GM12878 (cell line): Measurements from ENCODE around the gene WBP1L. TPM values are rescaled to one million over a fixed set of nuclear protein-coding genes. Genes with fewer than 3 reads are reported as not detected.

Experiments used
- ATAC-seq: fragments of 200-7000 bp; cut with Tn5 transposase; 3 replicates; pipeline ENCODE4 v1.9.1; 2020; ENCODE audit warnings: mild to moderate bottlenecking, moderate library complexity
- BruUV-seq: library from RNA; stranded (reverse); fragments of 400-500 nt; replicated peaks from 2 replicates; lab custom pipeline; 2021; lab: Mats Ljungman, UMichigan
- CTCF ChIA-PET: fragments of 300-600 bp; sonication (Branson Sonifier 250); formaldehyde crosslinking; extraction: SDS; loops from one replicate; lab custom pipeline; 2021; ENCODE audit warnings: inconsistent platforms; lab: Yijun Ruan, JAX
- POLR2A ChIA-PET: fragments of 350-600 bp; formaldehyde crosslinking; extraction: SDS; loops from one replicate; lab custom pipeline; 2021; ENCODE audit warnings: inconsistent platforms; lab: Charles Lee
- RAD21 ChIA-PET: fragments of 300-600 bp; sonication (Branson Sonifier 250); formaldehyde crosslinking; loops from one replicate; lab custom pipeline; 2023; ENCODE audit warnings: antibody characterized with exemption; ENCODE audit not compliant: unreplicated experiment; lab: Charles Lee
- SMC1A ChIA-PET: fragments of 300-600 bp; sonication (Branson Sonifier 250); formaldehyde crosslinking; loops from one replicate; lab custom pipeline; 2023; ENCODE audit not compliant: unreplicated experiment, uncharacterized antibody; lab: Charles Lee
- DNase-seq: peaks from one replicate; pipeline ENCODE4 v3.0.0-alpha.2; 2011; ENCODE audit warnings: low read depth, low spot score
- FAIRE-seq: peaks from 3 replicates; lab custom pipeline; 2011; peaks lifted over from hg19 to GRCh38; lab: Jason Lieb, UNC
- H2AFZ ChIP-seq: 2 replicates; pipeline ENCODE4 v1.6.0; 2011; ENCODE audit warnings: low read depth, low read length, control low read depth; ENCODE audit not compliant: control insufficient read depth
- H3K27ac ChIP-seq: 2 replicates; pipeline ENCODE4 v1.5.1; 2011; ENCODE audit warnings: control low read depth; ENCODE audit not compliant: control insufficient read depth, insufficient read depth
- H3K27me3 ChIP-seq, 2 experiments: replicated peaks in 1 of 2; 2 replicates each; pipeline versions ENCODE4 v1.6.0 to v1.6.1; 2011; ENCODE audit warnings: low read length in 1 of 2; ENCODE audit not compliant: control insufficient read depth in 2 of 2, insufficient read depth in 2 of 2
- H3K36me3 ChIP-seq, 2 experiments: 2 replicates each; pipeline ENCODE4 v1.5.1; 2011; ENCODE audit warnings: low read length in 1 of 2; ENCODE audit not compliant: control insufficient read depth in 2 of 2, insufficient read depth in 2 of 2
- H3K4me1 ChIP-seq: 2 replicates; pipeline ENCODE4 v1.6.1; 2011; ENCODE audit warnings: mild to moderate bottlenecking, low read length, moderate library complexity, mixed read lengths; ENCODE audit not compliant: control insufficient read depth, insufficient read depth
- H3K4me2 ChIP-seq: 2 replicates; pipeline ENCODE4 v1.6.0; 2011; ENCODE audit warnings: control low read depth; ENCODE audit not compliant: control insufficient read depth, insufficient read depth
- H3K4me3 ChIP-seq: fragments of 200-600 bp; sonication (generic); 2 replicates; pipeline ENCODE4 v1.5.1; 2016
- H3K79me2 ChIP-seq: 2 replicates; pipeline ENCODE4 v1.6.0; 2011; ENCODE audit warnings: low read length; ENCODE audit not compliant: control insufficient read depth, insufficient read depth
- H3K9ac ChIP-seq: 2 replicates; pipeline ENCODE4 v1.8.0; 2011; ENCODE audit warnings: low read length, control low read depth, mixed read lengths; ENCODE audit not compliant: control insufficient read depth, insufficient read depth
- H3K9me3 ChIP-seq: replicated peaks from 3 replicates; pipeline ENCODE4 v1.5.1; 2011; ENCODE audit warnings: mild to moderate bottlenecking, low read length; ENCODE audit not compliant: control insufficient read depth, insufficient read depth
- H4K20me1 ChIP-seq: 2 replicates; pipeline ENCODE4 v1.6.0; 2011; ENCODE audit not compliant: control insufficient read depth, insufficient read depth
- EED ChIP-seq: sonication (generic); IDR thresholded peaks from 2 replicates; pipeline ENCODE4 v1.6.1; 2016; ENCODE audit warnings: antibody characterized with exemption, low read depth
- EZH2 ChIP-seq: IDR thresholded peaks from 2 replicates; pipeline ENCODE4 v1.6.1; 2012; ENCODE audit warnings: low read depth, mild to moderate bottlenecking, control low read depth, inconsistent platforms, low read length, borderline replicate concordance; ENCODE audit not compliant: control insufficient read depth
- IKZF1 ChIP-seq: fragments of 450-650 bp; conservative IDR thresholded peaks from 2 replicates; pipeline ENCODE4 v1.6.1; 2017; ENCODE audit warnings: antibody characterized with exemption, mild to moderate bottlenecking
- JUND ChIP-seq: IDR thresholded peaks from 2 replicates; pipeline ENCODE4 v1.6.1; 2012; ENCODE audit warnings: low read depth, mild to moderate bottlenecking, low read length, improper control_type of control experiment, moderate library complexity
- MAX ChIP-seq: IDR thresholded peaks from 2 replicates; pipeline ENCODE4 v1.6.1; 2012; ENCODE audit warnings: low read depth, low read length, improper control_type of control experiment
- MTA3 ChIP-seq: IDR thresholded peaks from 2 replicates; pipeline ENCODE4 v1.6.1; 2012; ENCODE audit warnings: low read length, inconsistent platforms, borderline replicate concordance
- MYB ChIP-seq: fragments of 150-350 bp; IDR thresholded peaks from 2 replicates; pipeline ENCODE4 v1.6.1; 2014; ENCODE audit warnings: mild to moderate bottlenecking, low read depth, low read length, borderline replicate concordance
- NFIC ChIP-seq: IDR thresholded peaks from 2 replicates; pipeline ENCODE4 v1.6.1; 2012; ENCODE audit warnings: low read depth, mild to moderate bottlenecking, inconsistent platforms, low read length, moderate library complexity
- PAX8 ChIP-seq: fragments of 450-650 bp; IDR thresholded peaks from 2 replicates; pipeline ENCODE4 v1.6.1; 2017; ENCODE audit warnings: mild to moderate bottlenecking, moderate library complexity
- RAD21 ChIP-seq: IDR thresholded peaks from 2 replicates; pipeline ENCODE4 v1.6.1; 2011; ENCODE audit warnings: mild to moderate bottlenecking, low read depth, low read length, moderate library complexity; ENCODE audit not compliant: insufficient read depth
- RUNX3 ChIP-seq: IDR thresholded peaks from 2 replicates; pipeline ENCODE4 v1.6.1; 2012; ENCODE audit warnings: low read length, inconsistent platforms
- SREBF2 ChIP-seq: IDR thresholded peaks from 2 replicates; pipeline ENCODE4 v1.6.1; 2012; ENCODE audit warnings: mild to moderate bottlenecking, low read length
- TAF1 ChIP-seq: IDR thresholded peaks from 2 replicates; pipeline ENCODE4 v1.6.1; 2011; ENCODE audit warnings: mild to moderate bottlenecking, low read depth, low read length, borderline replicate concordance
- USF1 ChIP-seq: IDR thresholded peaks from 2 replicates; pipeline ENCODE4 v1.6.1; 2011; ENCODE audit warnings: borderline replicate concordance, low read depth, mild to moderate bottlenecking, moderate library complexity, mixed read lengths, low read length; ENCODE audit not compliant: insufficient read depth; ENCODE audit errors: extremely low read length
- ZNF622 ChIP-seq: fragments of 450-650 bp; IDR thresholded peaks from 2 replicates; pipeline ENCODE4 v1.6.1; 2017; ENCODE audit warnings: mild to moderate bottlenecking, inconsistent platforms
- WGBS: methylation state at CpG from one replicate; pipeline ENCODE4 v1.1.6; 2016; ENCODE audit warnings: low lambda C conversion rate; ENCODE audit not compliant: insufficient replicate concordance, insufficient coverage; ENCODE audit errors: missing lambda C conversion rate; 5-methylcytosine and 5-hydroxymethylcytosine counted together
- in situ Hi-C: fragments of 300-500 bp; cut with MboI; formaldehyde crosslinking; loops from 9 replicates; pipeline ENCODE4 v1.14.3; 2018; ENCODE audit warnings: mixed read lengths
- intact Hi-C: fragments of 100-400 bp; cut with micrococcal nuclease; formaldehyde crosslinking; loops from one replicate; pipeline ENCODE4 v1.14.2; 2022; ENCODE audit not compliant: unreplicated experiment
- polyA plus RNA-seq, 11 experiments: library from polyadenylated mRNA; depleted of rRNA in 4 of 11; unstranded in 6 of 11; stranded (reverse) in 5 of 11; fragments of >200 nt; fragmentation: Nextera tagmentation in 4 of 11; fragmentation: Illumina TruSeq in 1 of 11; extraction: Ambion mirVana in 4 of 11; extraction: Trizol in 1 of 11; gene quantifications; 1 replicate in 1 of 11; 2 replicates in 10 of 11; pipeline versions ENCODE4 v1.2.1 to v1.2.3, GENCODE V29; 2011 to 2016; ENCODE audit warnings: inconsistent platforms in 2 of 11, missing spikeins in 2 of 11, low read depth in 1 of 11
- total RNA-seq, 4 experiments: library from RNA; depleted of rRNA in 3 of 4; stranded (reverse); fragments of >200 nt in 3 of 4; fragmentation: Illumina TruSeq in 1 of 4; extraction: Trizol in 1 of 4; gene quantifications; 2 replicates each; pipeline versions ENCODE4 v1.2.1 to v1.2.3, GENCODE V29; 2013 to 2021

WBP1L gene
- total and polyA plus RNA-seq, 10 of the 15 experiments (the other 5 are each of a cell fraction or from before 2014, with no cell fraction given): 3.7 to 18.8 (median 12.3) TPM

- Histone ChIP-seq H4K20me1 (no peaks in the 10 kb centered on the region), H2AFZ (no peak overlapping the region), H3K79me2 (no peaks in the 10 kb centered on the region), H3K9ac (no peak overlapping the region), H3K36me3 (no peaks in the 10 kb centered on the region), H3K27ac (no peak overlapping the region), H3K27me3 (0 out of 4 replicates have a peak, but pooled peaks cover 0 to 2% of the 10 kb centered on the region in 2 experiments), H3K4me1 (no peaks in the 10 kb centered on the region), H3K9me3 (no peaks in the 10 kb centered on the region; the same call in 2 of the 3 replicates), H3K4me3 (no peak overlapping the region), H3K4me2 (no peak overlapping the region)
- POLR2A ChIA-PET: no interaction called here
- no TSS peak for BruUV-seq
- SMC1A ChIA-PET: interaction anchor here (7.1 kb wide), 1 partner anchor 70 kb away, joined by 65 read pairs; no protein-coding TSS in a partner anchor
- ATAC-seq: no peak
- WGBS: 49% methylated on average over 4 of the region's 4 CpGs
- no peak for TF ChIP-seq RAD21
- no peak for TF ChIP-seq IKZF1
- TF ChIP-seq RUNX3: no peak
- TF ChIP-seq EED: no peak
- TF ChIP-seq NFIC: no peak
- TF ChIP-seq PAX8: no peak
- TF ChIP-seq MAX: no peak
- TF ChIP-seq SREBF2: no peak
- no peak for TF ChIP-seq TAF1
- no peak for TF ChIP-seq ZNF622
- TF ChIP-seq USF1: no peak
- TF ChIP-seq JUND: no peak
- TF ChIP-seq MYB: no peak
- TF ChIP-seq EZH2: no peak
- TF ChIP-seq MTA3: no peak
- FAIRE-seq: no peak
- intact Hi-C loops (no loop called here), in situ Hi-C loops (loop anchor here (5.0 to 10.0 kb wide), 2 partner anchors 72 to 234 kb away; no protein-coding TSS in a partner anchor)
- RAD21 ChIA-PET: interaction anchor here (3.3 kb wide), 1 partner anchor 70 kb away, joined by 18 read pairs; no protein-coding TSS in a partner anchor
- CTCF ChIA-PET: interaction anchor here (0.7 to 7.1 kb wide), 3 partner anchors 69 to 231 kb away, joined by 3 to 88 read pairs (median 3); no protein-coding TSS in a partner anchor
- no peak for DNase-seq
Observed at GRCh38 chr10:102832987-102833386, 89.2 kb downstream of the WBP1L start.
